Activated CD8-positive, alpha-beta memory T cell treated with anti-CD3 and anti-CD28 coated beads for 24 hours (primary cell): Measurements from ENCODE around the gene TTC39C.
A peak's percentile ranks its signal among the peaks of the same experiment; 100 is the strongest.

Experiments
- DNase-seq: peaks from one replicate; pipeline ENCODE4 v3.0.0-alpha.2; 2020

TTC39C gene

GRCh38 chr18:24014062-24014985, at the start of gene TTC39C:
TSS of gene TTC39C (plus strand) at chr18:24014754. CDS start at chr18:24014872, 118 bp downstream.
- peak; percentile 94 for DNase-seq

- DNase-seq: no peak
Measured at GRCh38 chr18:23966909-23967308, 47.6 kb upstream of the TTC39C start.

- DNase-seq: peak; percentile 67
Measured at GRCh38 chr18:23967321-23968089, 47.0 kb upstream of the TTC39C start.

GRCh38 chr18:23968638-23969604, 45.6 kb upstream of the TTC39C start:
- no peak for DNase-seq

GRCh38 chr18:23969664-23970063, 44.9 kb upstream of the TTC39C start:
- no peak for DNase-seq

- peak; percentile 74 for DNase-seq
Measured at GRCh38 chr18:23970161-23971096, 44.1 kb upstream of the TTC39C start.

- DNase-seq: no peak
Measured at GRCh38 chr18:23971097-23971440, 43.5 kb upstream of the TTC39C start.

GRCh38 chr18:23971666-23972230, 42.8 kb upstream of the TTC39C start:
- DNase-seq: no peak

- no peak for DNase-seq
Measured at GRCh38 chr18:23972453-23972852, 42.1 kb upstream of the TTC39C start.

GRCh38 chr18:23977103-23977502, 37.5 kb upstream of the TTC39C start:
- DNase-seq: no peak

- DNase-seq: peak; percentile 56
Measured at GRCh38 chr18:23977719-23978483, 36.7 kb upstream of the TTC39C start.

GRCh38 chr18:23981369-23981980, 33.1 kb upstream of the TTC39C start:
- DNase-seq: no peak

GRCh38 chr18:23982155-23983079, 32.1 kb upstream of the TTC39C start:
- DNase-seq: no peak

- no peak for DNase-seq
Measured at GRCh38 chr18:23983112-23983511, 31.4 kb upstream of the TTC39C start.

- no peak for DNase-seq
Measured at GRCh38 chr18:23986600-23987359, 27.8 kb upstream of the TTC39C start.

- no peak for DNase-seq
Measured at GRCh38 chr18:23990474-23991410, 23.8 kb upstream of the TTC39C start.
